IMR-90 (cell line): ENCODE results near the gene SLIT3. TPM values are rescaled to one million over a fixed set of nuclear protein-coding genes. Genes with fewer than 3 reads are reported as not detected.

ENCODE experiments used
- ATAC-seq: fragments of 200-7000 bp; cut with Tn5 transposase; 2 replicates; pipeline ENCODE4 v1.9.1; 2020; ENCODE audit warnings: low read depth, mild to moderate bottlenecking, moderate library complexity
- BruUV-seq: library from RNA; stranded (reverse); fragments of 400-500 nt; replicated peaks from 2 replicates; lab custom pipeline; 2021; lab: Mats Ljungman, UMichigan
- CTCF ChIA-PET: fragments of 300-600 bp; formaldehyde crosslinking; extraction: SDS; loops from one replicate; lab custom pipeline; 2021; ENCODE audit warnings: antibody characterized with exemption; lab: Yijun Ruan, JAX
- POLR2A ChIA-PET: fragments of 300-600 bp; sonication (Branson Sonifier 250); formaldehyde crosslinking; loops from one replicate; lab custom pipeline; 2022; ENCODE audit warnings: antibody characterized with exemption; ENCODE audit not compliant: unreplicated experiment; lab: Charles Lee
- DNase-seq: peaks from one replicate; pipeline ENCODE4 v3.0.0; 2013
- H2AFZ ChIP-seq: replicated peaks from 2 replicates; pipeline ENCODE3; 2013; ENCODE audit warnings: low read length, mild to moderate bottlenecking; ENCODE audit not compliant: poor library complexity
- H2AK5ac ChIP-seq: 2 replicates; pipeline ENCODE4 v1.6.1; 2013; ENCODE audit warnings: low read depth, low read length, inconsistent platforms
- H2AK9ac ChIP-seq: replicated peaks from 2 replicates; pipeline ENCODE3; 2013; ENCODE audit warnings: mild to moderate bottlenecking, low read depth, low read length, moderate library complexity; ENCODE audit not compliant: poor library complexity
- H2BK120ac ChIP-seq: 2 replicates; pipeline ENCODE4 v1.6.1; 2013; ENCODE audit warnings: low read depth, low read length, inconsistent platforms
- H2BK15ac ChIP-seq: 3 replicates; pipeline ENCODE4 v1.6.1; 2013; ENCODE audit warnings: low read depth, low read length, inconsistent platforms
- H2BK20ac ChIP-seq: 2 replicates; pipeline ENCODE4 v1.6.1; 2013; ENCODE audit warnings: low read depth, mild to moderate bottlenecking, inconsistent platforms, low read length, moderate library complexity
- H2BK5ac ChIP-seq: 2 replicates; pipeline ENCODE4 v1.6.1; 2013; ENCODE audit warnings: mild to moderate bottlenecking, low read depth, low read length, inconsistent platforms; ENCODE audit not compliant: poor library complexity, severe bottlenecking
- H3K14ac ChIP-seq: replicated peaks from 2 replicates; pipeline ENCODE4 v1.6.1; 2013; ENCODE audit warnings: low read depth, low read length, inconsistent platforms
- H3K18ac ChIP-seq: 2 replicates; pipeline ENCODE4 v1.6.1; 2013; ENCODE audit warnings: low read depth, low read length, control low read depth
- H3K23ac ChIP-seq: 2 replicates; pipeline ENCODE4 v1.6.1; 2013; ENCODE audit warnings: low read depth, low read length, inconsistent platforms
- H3K27ac ChIP-seq: 2 replicates; pipeline ENCODE4 v1.5.1; 2013; ENCODE audit warnings: mild to moderate bottlenecking, control low read depth, low read length; ENCODE audit not compliant: insufficient read depth
- H3K27me3 ChIP-seq: 2 replicates; pipeline ENCODE4 v1.6.1; 2013; ENCODE audit warnings: low read length; ENCODE audit not compliant: control insufficient read depth, insufficient read depth
- H3K36me3 ChIP-seq: 2 replicates; pipeline ENCODE4 v1.6.1; 2013; ENCODE audit warnings: low read length, mixed read lengths; ENCODE audit not compliant: control insufficient read depth, insufficient read depth
- H3K4ac ChIP-seq: 2 replicates; pipeline ENCODE4 v1.6.1; 2013; ENCODE audit warnings: low read depth, low read length, inconsistent platforms
- H3K4me1 ChIP-seq: 2 replicates; pipeline ENCODE4 v1.6.1; 2013; ENCODE audit warnings: low read length, mixed read lengths; ENCODE audit not compliant: control insufficient read depth, insufficient read depth
- H3K4me2 ChIP-seq: 2 replicates; pipeline ENCODE4 v1.6.1; 2013; ENCODE audit warnings: low read depth, mild to moderate bottlenecking, control low read depth, low read length, moderate library complexity
- H3K4me3 ChIP-seq: 2 replicates; pipeline ENCODE4 v1.5.1; 2013; ENCODE audit warnings: low read depth, mild to moderate bottlenecking, control low read depth, low read length, moderate library complexity; ENCODE audit not compliant: insufficient read depth
- H3K56ac ChIP-seq: 2 replicates; pipeline ENCODE4 v1.6.1; 2013; ENCODE audit warnings: low read length, inconsistent platforms; ENCODE audit not compliant: insufficient read depth; ENCODE audit errors: extremely low read depth
- H3K79me1 ChIP-seq, 2 experiments: 2 replicates each; pipeline ENCODE4 v1.6.1; 2013; ENCODE audit warnings: low read length in 2 of 2, inconsistent platforms in 1 of 2, low read depth in 1 of 2
- H3K9ac ChIP-seq: 2 replicates; pipeline ENCODE4 v1.6.1; 2013; ENCODE audit warnings: low read depth, low read length, control low read depth
- H3K9me1 ChIP-seq: 2 replicates; pipeline ENCODE4 v1.6.1; 2013; ENCODE audit warnings: low read length, inconsistent platforms; ENCODE audit not compliant: insufficient read depth
- H3K9me3 ChIP-seq: 2 replicates; pipeline ENCODE4 v1.6.1; 2013; ENCODE audit warnings: low read length; ENCODE audit not compliant: control insufficient read depth, insufficient read depth
- H4K20me1 ChIP-seq: 2 replicates; pipeline ENCODE4 v1.6.1; 2013; ENCODE audit warnings: low read length, inconsistent platforms; ENCODE audit not compliant: insufficient read depth
- H4K5ac ChIP-seq: 2 replicates; pipeline ENCODE4 v1.6.1; 2013; ENCODE audit warnings: mild to moderate bottlenecking, low read depth, low read length, control low read depth
- H4K8ac ChIP-seq, 2 experiments: 2 replicates each; pipeline ENCODE4 v1.6.1; 2013; ENCODE audit warnings: low read depth in 2 of 2, low read length in 2 of 2, control low read depth in 1 of 2, inconsistent platforms in 1 of 2
- H4K91ac ChIP-seq: 2 replicates; pipeline ENCODE4 v1.6.1; 2013; ENCODE audit warnings: low read depth, low read length, inconsistent platforms; ENCODE audit not compliant: insufficient read depth
- BHLHE40 ChIP-seq: fragments of 150-350 bp; IDR thresholded peaks from 2 replicates; pipeline ENCODE4 v1.6.1; 2016; ENCODE audit warnings: mild to moderate bottlenecking, low read depth, low read length
- CEBPB ChIP-seq: IDR thresholded peaks from 2 replicates; pipeline ENCODE4 v1.6.1; 2012; ENCODE audit warnings: low read depth, low read length, improper control_type of control experiment
- CHD1 ChIP-seq: IDR thresholded peaks from 2 replicates; pipeline ENCODE4 v1.6.1; 2012; ENCODE audit warnings: low read depth, low read length, improper control_type of control experiment
- FOS ChIP-seq: fragments of 150-350 bp; IDR thresholded peaks from 2 replicates; pipeline ENCODE4 v1.6.1; 2016; ENCODE audit warnings: low read depth, low read length
- MAFK ChIP-seq: IDR thresholded peaks from 2 replicates; pipeline ENCODE4 v1.6.1; 2012; ENCODE audit warnings: low read depth, low read length, improper control_type of control experiment
- MAZ ChIP-seq: IDR thresholded peaks from 2 replicates; pipeline ENCODE4 v1.6.1; 2012; ENCODE audit warnings: low read depth, mild to moderate bottlenecking, low read length, improper control_type of control experiment, moderate library complexity, borderline replicate concordance
- MXI1 ChIP-seq: IDR thresholded peaks from 2 replicates; pipeline ENCODE4 v1.6.1; 2012; ENCODE audit warnings: low read depth, mild to moderate bottlenecking, low read length, moderate library complexity, borderline replicate concordance
- NFE2L2 ChIP-seq: fragments of 150-350 bp; IDR thresholded peaks from 2 replicates; pipeline ENCODE4 v1.6.1; 2016; ENCODE audit warnings: low read depth, mild to moderate bottlenecking, low read length
- POLR2A ChIP-seq: IDR thresholded peaks from 2 replicates; pipeline ENCODE4 v1.6.1; 2012; ENCODE audit warnings: mild to moderate bottlenecking, low read depth, low read length
- RAD21 ChIP-seq: IDR thresholded peaks from 2 replicates; pipeline ENCODE4 v1.6.1; 2012; ENCODE audit warnings: low read length, improper control_type of control experiment
- RCOR1 ChIP-seq: IDR thresholded peaks from 2 replicates; pipeline ENCODE4 v1.6.1; 2012; ENCODE audit warnings: mild to moderate bottlenecking, low read length, improper control_type of control experiment; ENCODE audit not compliant: insufficient replicate concordance
- RFX5 ChIP-seq: IDR thresholded peaks from 2 replicates; pipeline ENCODE4 v1.8.0; 2012; ENCODE audit warnings: low read depth, mild to moderate bottlenecking, low read length, moderate library complexity
- SMC3 ChIP-seq: fragments of 150-350 bp; IDR thresholded peaks from 2 replicates; pipeline ENCODE4 v1.6.1; 2016; ENCODE audit warnings: low read depth, mild to moderate bottlenecking, antibody characterized with exemption, low read length, moderate library complexity
- USF2 ChIP-seq: fragments of 150-350 bp; IDR thresholded peaks from 2 replicates; pipeline ENCODE4 v1.6.1; 2017; ENCODE audit warnings: mild to moderate bottlenecking, antibody characterized with exemption, low read length, low read depth
- WGBS, 2 experiments: methylation state at CpG; one replicate each; pipeline versions ENCODE4 v1.1.5 to v1.1.7; 2013; ENCODE audit warnings: missing lambda C conversion rate in 2 of 2; ENCODE audit not compliant: insufficient read length in 1 of 2; ENCODE audit errors: extremely low coverage in 2 of 2; 5-methylcytosine and 5-hydroxymethylcytosine counted together
- dilution Hi-C: fragments of 300-500 bp; cut with HindIII; formaldehyde crosslinking; loops from one replicate; pipeline ENCODE4 v1.14.3; 2018; ENCODE audit warnings: low sequenced_read_pairs; ENCODE audit not compliant: unreplicated experiment
- in situ Hi-C: fragments of 300-500 bp; cut with MboI; formaldehyde crosslinking; loops from 3 replicates; pipeline ENCODE4 v1.14.3; 2019; ENCODE audit warnings: low sequenced_read_pairs, inconsistent platforms, mixed read lengths
- intact Hi-C: fragments of 100-400 bp; cut with micrococcal nuclease; formaldehyde crosslinking; loops from 2 replicates; pipeline ENCODE4 v1.10.0; 2022
- polyA plus RNA-seq, 3 experiments: library from polyadenylated mRNA; depleted of rRNA; stranded (reverse); fragments of >200 nt; gene quantifications; 2 replicates each; pipeline ENCODE4 v1.2.3, GENCODE V29; 2012; ENCODE audit warnings: low replicate concordance in 1 of 3
- total RNA-seq: library from RNA; depleted of rRNA; stranded (reverse); fragments of >200 nt; gene quantifications from 2 replicates; pipeline ENCODE4 v1.2.3, GENCODE V29; 2012
- TF ChIP-seq, protein P1 (sequence below): conservative IDR thresholded peaks from 2 replicates; pipeline ENCODE4 v1.5.1; 2012; ENCODE audit warnings: mild to moderate bottlenecking, low read depth, low read length, improper control_type of control experiment
- TF ChIP-seq, protein P2 (sequence below): fragments of 150-350 bp; IDR thresholded peaks from 2 replicates; pipeline ENCODE4 v1.6.1; 2016; ENCODE audit warnings: low read depth, mild to moderate bottlenecking, low read length, moderate library complexity, borderline replicate concordance

Gene SLIT3
- total and polyA plus RNA-seq, 2 of the 4 experiments (the other 2 are of a cell fraction): 0.18 to 0.50 TPM

DNA sequence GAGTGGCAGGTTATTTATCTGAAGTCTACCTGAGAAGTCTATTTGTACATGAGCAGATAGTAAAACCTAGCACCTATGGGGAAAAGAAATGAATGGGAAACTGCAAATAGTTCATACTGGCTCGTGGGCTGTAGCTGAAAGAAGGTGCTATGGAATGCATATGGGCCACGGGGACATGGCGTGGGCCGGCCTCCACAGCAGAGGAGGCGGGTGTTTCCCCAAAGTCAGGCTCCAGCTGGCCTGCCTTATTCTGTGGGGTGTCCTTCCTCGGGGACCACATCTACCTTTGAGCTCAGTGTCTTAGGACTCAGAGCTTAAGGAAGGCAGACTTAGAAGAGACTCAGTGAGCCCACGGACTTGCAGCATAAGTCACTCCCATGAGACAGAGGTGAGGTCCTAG, 371.3 kb downstream of the SLIT3 start:
- no peak overlapping the region for H2BK15ac ChIP-seq
- H4K91ac ChIP-seq: no peak overlapping the region
- in situ Hi-C loops (no loop called here), dilution Hi-C loops (no loop called here), intact Hi-C loops (no loop called here)
- TF ChIP-seq RFX5 (no peak), RCOR1 (no peak), NFE2L2 (no peak), POLR2A (no peak), MXI1 (no peak), BHLHE40 (no peak), SMC3 (no peak), RAD21 (no peak), MAZ (no peak), CHD1 (no peak), CEBPB (no peak), MAFK (no peak), USF2 (no peak), FOS (no peak)
- TF ChIP-seq, protein P1, sequence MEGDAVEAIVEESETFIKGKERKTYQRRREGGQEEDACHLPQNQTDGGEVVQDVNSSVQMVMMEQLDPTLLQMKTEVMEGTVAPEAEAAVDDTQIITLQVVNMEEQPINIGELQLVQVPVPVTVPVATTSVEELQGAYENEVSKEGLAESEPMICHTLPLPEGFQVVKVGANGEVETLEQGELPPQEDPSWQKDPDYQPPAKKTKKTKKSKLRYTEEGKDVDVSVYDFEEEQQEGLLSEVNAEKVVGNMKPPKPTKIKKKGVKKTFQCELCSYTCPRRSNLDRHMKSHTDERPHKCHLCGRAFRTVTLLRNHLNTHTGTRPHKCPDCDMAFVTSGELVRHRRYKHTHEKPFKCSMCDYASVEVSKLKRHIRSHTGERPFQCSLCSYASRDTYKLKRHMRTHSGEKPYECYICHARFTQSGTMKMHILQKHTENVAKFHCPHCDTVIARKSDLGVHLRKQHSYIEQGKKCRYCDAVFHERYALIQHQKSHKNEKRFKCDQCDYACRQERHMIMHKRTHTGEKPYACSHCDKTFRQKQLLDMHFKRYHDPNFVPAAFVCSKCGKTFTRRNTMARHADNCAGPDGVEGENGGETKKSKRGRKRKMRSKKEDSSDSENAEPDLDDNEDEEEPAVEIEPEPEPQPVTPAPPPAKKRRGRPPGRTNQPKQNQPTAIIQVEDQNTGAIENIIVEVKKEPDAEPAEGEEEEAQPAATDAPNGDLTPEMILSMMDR: no peak
- TF ChIP-seq, protein P2, sequence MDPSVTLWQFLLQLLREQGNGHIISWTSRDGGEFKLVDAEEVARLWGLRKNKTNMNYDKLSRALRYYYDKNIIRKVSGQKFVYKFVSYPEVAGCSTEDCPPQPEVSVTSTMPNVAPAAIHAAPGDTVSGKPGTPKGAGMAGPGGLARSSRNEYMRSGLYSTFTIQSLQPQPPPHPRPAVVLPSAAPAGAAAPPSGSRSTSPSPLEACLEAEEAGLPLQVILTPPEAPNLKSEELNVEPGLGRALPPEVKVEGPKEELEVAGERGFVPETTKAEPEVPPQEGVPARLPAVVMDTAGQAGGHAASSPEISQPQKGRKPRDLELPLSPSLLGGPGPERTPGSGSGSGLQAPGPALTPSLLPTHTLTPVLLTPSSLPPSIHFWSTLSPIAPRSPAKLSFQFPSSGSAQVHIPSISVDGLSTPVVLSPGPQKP: no peak
- no peaks in the 10 kb centered on the region for H3K9me1 ChIP-seq
- no peak overlapping the region for H3K9ac ChIP-seq
- no peak overlapping the region for H3K4me2 ChIP-seq
- no peak overlapping the region for H3K23ac ChIP-seq
- POLR2A ChIA-PET: no interaction called here
- no peaks in the 10 kb centered on the region for H3K79me1 ChIP-seq
- no peaks in the 10 kb centered on the region for H3K36me3 ChIP-seq
- DNase-seq (no peak), ATAC-seq (no peak)
- H3K27ac ChIP-seq: no peak overlapping the region
- BruUV-seq: no TSS peak
- WGBS, 2 experiments: 46% methylated on average over 4 of the region's 7 CpGs; no CpG with 5 or more reads in 1 of the 2 experiments
- no peak overlapping the region for H2AK9ac ChIP-seq
- no peaks in the 10 kb centered on the region for H4K20me1 ChIP-seq
- no peak overlapping the region for H3K14ac ChIP-seq
- H2BK20ac ChIP-seq: no peak overlapping the region
- H4K8ac ChIP-seq: no peak overlapping the region
- H3K9me3 ChIP-seq: no peaks in the 10 kb centered on the region
- no peak overlapping the region for H4K5ac ChIP-seq
- no peaks in the 10 kb centered on the region for H3K27me3 ChIP-seq
- H3K4ac ChIP-seq: no peak overlapping the region
- H2AFZ ChIP-seq: no peak overlapping the region
- H3K56ac ChIP-seq: no peak overlapping the region
- CTCF ChIA-PET: no interaction called here
- H3K4me3 ChIP-seq: no peak overlapping the region
- no peaks in the 10 kb centered on the region for H3K4me1 ChIP-seq
- no peak overlapping the region for H2BK5ac ChIP-seq
- no peak overlapping the region for H3K18ac ChIP-seq
- no peak overlapping the region for H2BK120ac ChIP-seq
- H2AK5ac ChIP-seq: no peak overlapping the region
